SJSA1 (cell line): Measurements from ENCODE around the gene EPAS1. TPM values are rescaled to one million over a fixed set of nuclear protein-coding genes. Genes with fewer than 3 reads are reported as not detected.
A peak's percentile ranks its signal among the peaks of the same experiment; 100 is the strongest.
"Not testable (repeated sequence)": the region's sequence is repeated elsewhere in the genome, so short reads cannot be mapped to it uniquely, and the experiment has no call there.

Source experiments
- DNase-seq, 2 experiments: peaks; one replicate each; pipeline ENCODE4 v3.0.0-alpha.2; 2015 to 2020; ENCODE audit warnings: low spot score in 2 of 2, low read depth in 1 of 2
- H3K27ac ChIP-seq: fragments of 250-450 bp; sonication (Bioruptor Pico); 2 replicates; pipeline ENCODE4 v1.5.1; 2020; ENCODE audit warnings: mild to moderate bottlenecking, moderate library complexity
- H3K27me3 ChIP-seq: fragments of 250-450 bp; sonication (Bioruptor Pico); replicated peaks from 2 replicates; pipeline ENCODE4 v1.5.1; 2020; ENCODE audit warnings: mild to moderate bottlenecking, moderate library complexity
- H3K36me3 ChIP-seq: fragments of 250-450 bp; sonication (Bioruptor Pico); 2 replicates; pipeline ENCODE4 v1.5.1; 2020; ENCODE audit warnings: mild to moderate bottlenecking
- H3K4me1 ChIP-seq: fragments of 250-450 bp; sonication (Bioruptor Pico); replicated peaks from 2 replicates; pipeline ENCODE4 v1.6.1; 2021; ENCODE audit warnings: mild to moderate bottlenecking
- H3K4me3 ChIP-seq: fragments of 250-450 bp; sonication (Bioruptor Pico); 2 replicates; pipeline ENCODE4 v1.5.1; 2020; ENCODE audit warnings: mild to moderate bottlenecking
- H3K9me3 ChIP-seq: fragments of 250-450 bp; sonication (Bioruptor Pico); replicated peaks from 2 replicates; pipeline ENCODE4 v1.5.1; 2020; ENCODE audit warnings: mild to moderate bottlenecking
- total RNA-seq: library from RNA; depleted of rRNA; stranded (reverse); fragments of >200 nt; shearing (Covaris generic); gene quantifications from 2 replicates; pipeline ENCODE4 v1.2.3, GENCODE V29; 2014

The EPAS1 gene
- total RNA-seq, 1 experiment from 2014 or later, result 12.9 TPM

DNA sequence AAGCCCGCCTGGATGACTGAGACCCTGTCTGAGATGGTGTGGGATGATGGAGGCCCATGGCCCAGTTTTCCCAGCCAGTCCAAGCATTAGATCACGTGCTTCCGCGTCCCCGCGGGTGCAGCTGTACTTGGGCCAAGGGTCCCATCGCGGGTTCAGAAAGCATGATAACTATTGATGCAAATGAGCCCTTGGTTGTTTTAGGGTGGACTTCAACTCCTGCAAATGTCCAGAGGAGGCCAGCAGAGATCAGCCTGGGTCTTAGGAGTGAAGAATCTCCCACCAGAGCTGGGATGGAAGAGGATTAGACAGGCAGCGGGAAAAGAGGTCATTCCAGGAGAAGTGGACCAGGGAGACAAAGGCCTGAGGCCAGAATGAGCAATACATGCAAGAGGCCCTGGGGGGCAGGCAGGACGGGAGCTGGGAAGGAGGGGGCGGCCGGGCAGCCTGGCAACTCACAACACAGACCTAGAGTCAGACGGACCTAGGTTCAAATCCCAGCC, 92.3 kb downstream of the EPAS1 start:
- no peak overlapping the region for H3K4me3 ChIP-seq
- 0 out of 2 replicates have a peak, but pooled peaks cover 3% of the 10 kb centered on the region for H3K36me3 ChIP-seq
- no peaks in the 10 kb centered on the region; the same call in 1 of the 2 replicates for H3K4me1 ChIP-seq
- DNase-seq, result peak in 1 of 2 experiments; percentile 37
- H3K27ac ChIP-seq, result no peak overlapping the region
- H3K27me3 ChIP-seq, result no peaks in the 10 kb centered on the region
- H3K9me3 ChIP-seq, result no peaks in the 10 kb centered on the region

DNA sequence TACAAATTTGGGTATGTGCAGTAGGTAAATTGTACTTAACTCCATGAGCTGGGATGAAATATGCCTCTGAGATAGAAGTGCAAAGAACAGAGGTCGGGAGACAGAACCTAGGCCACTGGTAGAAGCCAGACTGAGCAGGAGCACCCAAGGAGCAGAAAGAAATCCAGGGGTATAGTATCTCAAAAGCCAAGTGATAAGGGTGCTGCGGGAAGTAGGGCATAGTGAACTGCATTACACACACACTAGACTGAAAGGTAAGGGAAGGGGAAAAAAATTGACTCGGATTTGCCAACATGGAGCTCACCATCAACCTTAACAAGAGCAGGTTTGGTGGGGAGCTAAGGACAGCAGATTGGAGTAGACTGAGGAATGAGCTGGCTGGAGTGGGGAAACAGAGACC, 92.8 kb downstream of the EPAS1 start:
- Histone ChIP-seq H3K27me3 (no peaks in the 10 kb centered on the region), H3K4me1 (no peaks in the 10 kb centered on the region; the same call in 1 of the 2 replicates)

DNA sequence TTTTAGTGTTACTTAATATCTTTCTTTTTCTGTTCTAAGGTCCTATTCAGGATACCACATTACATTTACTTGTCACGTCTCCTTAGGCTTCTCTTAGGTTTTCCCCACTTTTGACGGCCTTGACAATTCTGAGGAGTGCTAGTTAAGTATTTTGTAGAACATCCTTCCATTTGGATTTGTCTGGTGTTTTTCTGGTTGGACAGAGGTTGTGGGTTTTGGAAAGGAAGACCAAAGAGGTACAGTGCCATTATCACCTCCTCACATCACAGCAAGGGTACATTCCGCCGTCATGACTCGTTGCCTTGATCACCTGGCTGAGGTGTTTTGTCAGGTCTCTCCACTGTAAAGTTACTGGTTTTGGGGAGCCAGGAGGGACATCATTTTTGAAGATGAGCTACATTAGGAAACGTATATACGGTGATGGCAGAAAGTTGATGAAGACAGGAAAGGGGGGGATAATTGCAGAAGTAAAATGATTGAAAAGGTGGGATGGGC, 93.7 kb downstream of the EPAS1 start:
- H3K27me3 ChIP-seq, result no peaks in the 10 kb centered on the region
- H3K4me3 ChIP-seq, result no peak overlapping the region
- H3K36me3 ChIP-seq, result no peaks in the 10 kb centered on the region
- H3K9me3 ChIP-seq, result no peaks in the 10 kb centered on the region
- H3K4me1 ChIP-seq, result no peaks in the 10 kb centered on the region; the same call in 1 of the 2 replicates
- H3K27ac ChIP-seq, result no peak overlapping the region
- no peak for DNase-seq

More for the DNA sequence above, 92.8 kb downstream of the EPAS1 start:
- H3K27ac ChIP-seq, result no peak overlapping the region
- no peak overlapping the region for H3K4me3 ChIP-seq
- no peaks in the 10 kb centered on the region for H3K36me3 ChIP-seq
- no peaks in the 10 kb centered on the region for H3K9me3 ChIP-seq
- no peak for DNase-seq

DNA sequence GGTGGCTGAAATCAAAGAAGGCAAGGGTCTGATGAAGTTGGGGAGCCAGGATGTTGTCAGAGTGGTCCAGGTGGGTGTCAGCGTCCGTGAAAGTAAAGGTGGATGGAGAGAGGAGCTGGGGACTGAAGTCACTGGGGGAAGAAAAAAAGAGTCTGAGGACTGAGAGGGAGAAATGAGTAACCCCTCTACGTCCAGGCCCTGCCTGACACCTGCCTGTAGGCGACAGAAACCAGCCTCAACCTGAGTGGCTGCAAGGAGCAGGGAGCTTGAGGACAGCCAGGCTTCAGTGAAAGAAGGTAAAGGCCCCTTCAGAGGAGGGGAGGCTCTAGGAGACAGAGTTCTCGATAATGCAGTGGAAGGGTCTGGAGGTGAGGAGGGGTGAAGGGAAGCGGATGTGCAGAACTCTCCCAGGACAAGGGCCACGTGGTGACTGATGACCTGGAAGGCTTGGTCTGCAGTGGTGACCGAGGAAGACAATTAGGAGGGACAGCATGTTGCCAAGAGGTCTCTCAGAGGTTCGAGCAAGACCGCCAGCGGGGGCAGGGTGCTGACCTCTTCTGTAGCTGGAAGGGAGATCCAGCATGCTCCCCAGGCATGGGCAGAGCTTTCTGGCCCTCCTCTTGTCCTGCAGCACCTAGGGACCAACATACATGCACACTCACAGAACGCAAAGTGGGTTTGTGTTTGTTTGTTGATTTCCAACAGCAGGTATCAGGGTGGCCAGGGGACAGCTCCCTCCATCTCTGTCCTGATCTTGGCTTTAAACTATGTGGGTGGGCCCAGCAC, 95.5 kb downstream of the EPAS1 start:
- H3K27ac ChIP-seq, result no peak overlapping the region

DNA sequence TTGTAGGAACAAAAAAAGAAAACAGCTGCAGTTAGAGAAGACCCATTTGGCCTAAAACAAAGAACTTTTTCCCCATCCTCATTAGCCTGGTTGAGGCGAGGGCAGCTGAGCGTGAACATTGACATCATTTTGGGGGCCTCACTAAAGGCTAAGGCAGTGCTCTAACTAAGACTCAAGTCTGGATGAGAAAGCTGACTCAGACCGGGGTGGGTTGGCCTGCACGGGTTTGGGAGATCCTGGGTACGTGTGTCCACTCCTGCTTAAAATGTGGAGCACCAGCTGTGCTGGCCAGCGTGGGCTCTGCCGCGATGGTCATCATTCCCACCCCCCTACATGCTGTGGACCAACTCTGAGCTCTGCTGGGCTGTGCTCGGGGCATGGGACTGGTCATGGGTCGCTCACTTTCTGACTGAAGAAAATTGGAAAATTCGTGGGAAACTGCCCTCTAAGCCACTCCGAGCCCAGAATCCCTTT, 96.2 kb downstream of the EPAS1 start:
- Histone ChIP-seq H3K27me3 (0 out of 2 replicates have a peak, but pooled peaks cover 2% of the 10 kb centered on the region), H3K36me3 (no peaks in the 10 kb centered on the region), H3K9me3 (no peaks in the 10 kb centered on the region), H3K4me3 (no peak overlapping the region), H3K27ac (no peak overlapping the region), H3K4me1 (no peaks in the 10 kb centered on the region; the same call in 1 of the 2 replicates)
- no peak for DNase-seq

More for the DNA sequence above, 95.5 kb downstream of the EPAS1 start:
- Histone ChIP-seq H3K4me1 (no peaks in the 10 kb centered on the region; the same call in 1 of the 2 replicates), H3K9me3 (no peaks in the 10 kb centered on the region), H3K27me3 (0 out of 2 replicates have a peak, but pooled peaks cover under 1% of the 10 kb centered on the region), H3K4me3 (no peak overlapping the region), H3K36me3 (no peaks in the 10 kb centered on the region)
- peak in 1 of 2 experiments; percentile 24 for DNase-seq

DNA sequence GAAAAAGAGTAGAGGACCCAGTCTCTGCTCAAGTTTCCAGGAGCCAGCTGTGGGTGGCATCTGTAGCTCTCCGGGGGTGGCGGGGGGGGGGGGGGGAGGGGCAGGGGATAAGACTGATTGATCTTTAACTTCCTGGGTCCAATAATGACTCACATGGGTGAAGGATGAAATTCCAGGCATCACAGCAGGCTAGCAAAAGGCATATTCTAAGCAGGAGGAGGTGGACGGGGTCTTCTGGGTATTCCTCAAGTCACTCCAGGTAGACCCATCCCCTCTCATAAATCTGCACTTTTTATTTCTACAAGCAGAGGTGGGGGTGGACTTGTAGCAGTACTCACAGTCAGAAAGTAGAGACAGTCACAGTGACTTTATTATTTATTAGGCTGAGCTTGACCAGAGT, 96.7 kb downstream of the EPAS1 start:
- Histone ChIP-seq H3K27ac (no peak overlapping the region), H3K4me3 (no peak overlapping the region), H3K9me3 (no peaks in the 10 kb centered on the region), H3K36me3 (no peaks in the 10 kb centered on the region), H3K4me1 (no peaks in the 10 kb centered on the region; the same call in 1 of the 2 replicates), H3K27me3 (0 out of 2 replicates have a peak, but pooled peaks cover 2% of the 10 kb centered on the region)
- no peak for DNase-seq

DNA sequence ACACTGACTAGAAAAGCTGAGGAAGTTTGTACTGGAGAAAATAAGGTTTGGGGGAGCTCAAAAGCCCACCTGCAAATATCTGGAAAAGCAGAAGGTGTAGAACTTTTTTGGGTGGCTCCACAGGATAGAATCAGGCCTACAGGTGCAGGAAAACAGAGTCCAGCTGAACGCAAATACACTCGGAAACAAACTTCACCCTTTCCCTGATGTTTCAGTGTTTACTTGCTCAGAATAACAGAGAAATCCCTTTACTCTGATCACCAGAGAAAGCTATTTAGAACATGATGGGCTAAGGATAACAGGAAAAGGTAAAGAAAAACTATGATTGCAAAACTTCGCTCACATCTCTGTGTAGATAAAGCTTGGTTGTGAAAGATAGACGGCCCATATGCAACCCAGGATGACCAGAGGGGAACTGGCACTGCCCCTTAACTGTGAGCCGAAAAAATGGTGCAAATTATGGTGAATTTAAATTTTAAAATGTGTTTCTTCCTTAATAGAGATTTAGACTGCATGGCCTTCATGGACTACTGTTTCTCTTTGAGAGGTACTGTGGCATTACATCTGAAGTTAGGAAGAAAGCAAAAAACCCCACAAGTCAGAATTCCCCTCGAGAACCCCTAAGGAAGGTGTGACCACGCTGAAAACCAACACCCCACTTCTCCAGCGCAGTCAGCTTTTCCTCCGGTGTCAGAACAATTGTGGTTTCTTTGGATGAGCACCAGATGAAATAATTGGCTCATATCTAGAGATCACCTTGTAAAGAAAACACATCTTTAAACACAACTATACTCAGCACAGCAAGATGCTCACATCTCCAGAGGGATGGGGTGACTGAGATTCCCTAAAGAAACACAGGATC, 97.7 kb downstream of the EPAS1 start:
- no peak overlapping the region for H3K4me3 ChIP-seq
- DNase-seq, result no peak
- no peaks in the 10 kb centered on the region for H3K36me3 ChIP-seq

DNA sequence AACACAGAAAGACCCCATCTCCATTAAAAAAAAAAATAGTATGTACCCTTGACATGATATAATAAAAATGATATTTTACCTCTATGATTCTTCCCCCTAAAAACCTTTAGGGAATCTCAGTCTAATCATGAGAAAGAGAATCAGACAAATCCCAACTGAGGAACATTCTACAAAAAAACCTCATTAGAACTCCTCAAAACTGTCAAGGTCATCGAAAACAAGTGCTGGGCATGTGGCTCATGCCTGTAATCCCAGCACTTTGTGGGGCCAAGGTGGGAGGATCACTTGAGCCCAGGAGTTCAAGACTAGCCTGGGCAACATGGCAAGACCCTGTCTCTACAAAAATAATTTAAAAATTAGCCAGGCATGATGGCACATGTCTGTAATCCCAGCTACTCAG, 98.5 kb downstream of the EPAS1 start:
- 0 out of 2 replicates have a peak, but pooled peaks cover 11% of the 10 kb centered on the region for H3K27me3 ChIP-seq
- H3K4me1 ChIP-seq, H3K36me3 ChIP-seq, H3K9me3 ChIP-seq, H3K4me3 ChIP-seq, H3K27ac ChIP-seq, DNase-seq: not testable (repeated sequence)

More for the DNA sequence above, 97.7 kb downstream of the EPAS1 start:
- Histone ChIP-seq H3K9me3 (no peaks in the 10 kb centered on the region), H3K27me3 (0 out of 2 replicates have a peak, but pooled peaks cover 7% of the 10 kb centered on the region), H3K4me1 (no peaks in the 10 kb centered on the region; the same call in 1 of the 2 replicates), H3K27ac (no peak overlapping the region)

DNA sequence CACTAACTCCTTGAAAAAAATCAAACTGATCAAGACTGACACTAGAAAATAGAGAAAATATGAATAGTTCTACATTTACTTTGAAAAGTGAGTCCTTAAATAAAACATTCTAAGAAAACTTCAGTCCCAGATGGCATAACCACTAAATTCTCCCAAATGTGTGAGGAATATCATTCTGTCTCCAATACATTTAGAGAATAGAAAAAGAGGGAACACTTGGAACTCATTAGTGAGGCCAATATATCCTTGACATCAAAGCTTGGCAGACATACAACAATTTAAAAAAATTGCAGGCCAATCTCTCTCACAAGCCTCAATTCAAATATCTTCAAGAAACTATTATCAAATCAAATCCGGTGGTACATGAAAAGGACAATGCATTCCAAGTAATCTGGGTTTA, 102.8 kb downstream of the EPAS1 start:
- Histone ChIP-seq H3K4me3 (no peak overlapping the region), H3K27ac (no peak overlapping the region), H3K9me3 (no peaks in the 10 kb centered on the region), H3K4me1 (no peaks in the 10 kb centered on the region), H3K36me3 (no peaks in the 10 kb centered on the region), H3K27me3 (peaks cover 11% of the 10 kb centered on the region; the same call in 1 of the 2 replicates)
- DNase-seq, result no peak

DNA sequence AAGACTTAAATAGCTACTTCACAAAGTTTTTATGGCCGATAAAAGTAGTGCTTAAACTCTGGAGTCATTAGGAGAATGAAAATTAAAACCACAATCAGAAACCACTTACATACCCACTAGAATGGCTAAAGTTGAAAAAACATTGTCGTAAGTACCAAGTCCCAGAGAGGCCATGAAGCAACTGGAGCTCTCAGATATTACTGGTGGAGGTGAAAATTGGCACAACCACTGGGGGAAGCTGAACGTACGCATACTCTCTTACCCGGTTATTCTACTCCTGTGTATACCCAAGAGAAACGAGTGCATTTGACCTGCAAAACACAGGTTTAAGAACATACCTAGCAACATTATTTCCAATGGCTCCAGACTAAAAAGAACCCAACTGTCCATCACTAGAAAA, 105.7 kb downstream of the EPAS1 start:
- H3K4me3 ChIP-seq, result no peak overlapping the region
- H3K36me3 ChIP-seq, result no peaks in the 10 kb centered on the region
- H3K27ac ChIP-seq, result no peak overlapping the region
- H3K4me1 ChIP-seq, result no peaks in the 10 kb centered on the region
- DNase-seq, result no peak
- no peaks in the 10 kb centered on the region for H3K9me3 ChIP-seq
- H3K27me3 ChIP-seq, result peaks cover 9% of the 10 kb centered on the region; the same call in 1 of the 2 replicates

DNA sequence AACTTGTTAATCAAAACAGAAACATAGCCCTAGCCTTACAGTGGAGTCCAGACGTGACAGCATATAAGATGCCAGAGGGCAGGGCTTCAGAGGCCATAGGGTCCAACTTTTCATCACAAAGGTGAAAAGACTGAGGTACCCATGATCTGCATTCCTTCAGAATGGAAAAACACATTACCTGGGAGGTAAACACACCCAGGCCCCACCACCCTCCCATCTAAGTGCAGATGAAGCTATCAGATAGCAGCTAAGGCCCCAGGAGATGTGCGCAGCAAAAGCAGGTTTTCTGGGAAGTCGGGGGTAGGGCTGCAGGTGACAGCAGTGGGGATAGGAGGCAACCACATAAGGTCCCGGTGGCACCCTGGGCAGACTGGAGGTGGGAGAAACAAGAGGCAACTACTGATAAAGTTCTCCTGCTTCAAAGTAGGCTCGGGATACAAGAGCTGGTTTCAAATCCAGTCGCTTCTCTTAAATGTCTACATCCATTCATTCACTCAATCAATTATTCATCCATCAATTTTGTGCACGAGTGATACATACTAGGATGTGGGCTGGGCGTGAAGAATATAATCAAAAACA, 107.1 kb downstream of the EPAS1 start:
- Histone ChIP-seq H3K27ac (no peak overlapping the region), H3K9me3 (no peaks in the 10 kb centered on the region), H3K27me3 (peaks cover 7% of the 10 kb centered on the region; the same call in 1 of the 2 replicates), H3K36me3 (no peaks in the 10 kb centered on the region), H3K4me3 (no peak overlapping the region), H3K4me1 (peaks cover 6% of the 10 kb centered on the region)
- DNase-seq, result no peak

DNA sequence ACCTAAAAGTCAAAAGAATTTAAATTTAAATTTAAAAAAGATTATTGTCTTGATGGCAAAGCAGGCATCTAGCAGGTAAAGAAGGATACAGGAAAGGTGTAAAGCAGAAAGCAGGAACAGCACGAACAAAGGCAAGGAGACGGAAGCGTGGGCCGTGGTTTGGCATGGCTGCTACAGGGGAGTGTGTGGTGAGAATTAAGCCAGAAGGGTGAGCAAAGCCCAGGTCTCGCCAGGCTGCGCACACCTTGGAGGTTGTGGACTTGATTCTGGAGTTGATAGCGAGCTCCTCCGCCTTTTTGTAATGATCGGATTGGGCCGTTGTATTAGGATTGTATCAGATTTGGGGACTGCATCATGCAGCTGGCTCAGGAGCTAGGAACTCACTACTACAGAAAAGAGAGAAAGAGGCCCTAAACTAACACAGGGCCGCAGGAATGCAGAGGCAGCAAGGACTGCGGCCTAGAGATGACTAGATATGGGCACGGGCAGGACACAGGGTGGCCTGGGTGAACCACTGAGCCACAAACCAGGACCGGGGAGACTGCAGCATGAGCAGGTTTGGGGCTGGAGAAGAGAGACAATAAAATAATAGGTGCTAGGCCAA, 110.7 kb downstream of the EPAS1 start:
- H3K4me1 ChIP-seq, result peaks cover 6% of the 10 kb centered on the region
- no peaks in the 10 kb centered on the region for H3K9me3 ChIP-seq
- H3K27ac ChIP-seq, result no peak overlapping the region
- H3K27me3 ChIP-seq, result no peaks in the 10 kb centered on the region; the same call in 1 of the 2 replicates
- H3K4me3 ChIP-seq, result no peak overlapping the region
- DNase-seq, result no peak
- no peaks in the 10 kb centered on the region for H3K36me3 ChIP-seq

DNA sequence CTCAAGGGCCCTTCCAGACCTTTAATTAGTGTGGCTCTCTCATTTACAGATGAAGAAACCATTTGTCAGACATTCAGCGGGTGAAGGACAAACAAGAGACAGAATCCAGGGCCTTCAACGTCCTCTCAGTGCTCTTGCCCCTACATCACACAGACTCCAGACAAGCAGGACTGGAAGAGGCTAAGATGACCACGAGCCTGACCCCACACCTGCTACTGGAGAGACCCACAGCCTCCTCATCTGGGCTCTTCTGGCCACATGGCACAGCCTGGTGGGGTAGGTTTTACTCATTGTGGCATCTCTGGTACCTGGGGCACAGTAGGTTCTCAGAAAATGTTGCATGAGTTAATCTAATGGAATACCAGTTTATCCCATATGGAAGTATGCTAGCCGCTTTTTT, 112.5 kb downstream of the EPAS1 start:
- DNase-seq, result no peak
- H3K4me1 ChIP-seq, result peaks cover 6% of the 10 kb centered on the region
- H3K27ac ChIP-seq, result no peak overlapping the region
- no peak overlapping the region for H3K4me3 ChIP-seq
- no peaks in the 10 kb centered on the region for H3K36me3 ChIP-seq
- no peaks in the 10 kb centered on the region for H3K27me3 ChIP-seq
- H3K9me3 ChIP-seq, result no peaks in the 10 kb centered on the region
